NAMALWA (cell line): ENCODE results near the gene KIFC3.
"Not testable (repeated sequence)": the region's sequence is repeated elsewhere in the genome, so short reads cannot be mapped to it uniquely, and the experiment has no call there.

Source experiments
- DNase-seq: peaks from one replicate; pipeline ENCODE4 v3.0.0-alpha.2; 2015; ENCODE audit warnings: low spot score

The KIFC3 gene

GRCh38 chr16:57739756-57740422, 62.4 kb downstream of the KIFC3 start:
- DNase-seq: no peak

GRCh38 chr16:57738844-57739243, 63.4 kb downstream of the KIFC3 start:
- no peak for DNase-seq

- peak; percentile 55 for DNase-seq
These were observed 65.6 kb downstream of the KIFC3 start for GRCh38 chr16:57736419-57737351.

- DNase-seq: no peak
These were observed 66.4 kb downstream of the KIFC3 start, which contains the start of gene KATNB1 for GRCh38 chr16:57735755-57736418. KATNB1 (plus strand) TSS chr16:57735770; CDS start chr16:57737244, 1,474 bp downstream.

- DNase-seq: peak; percentile 100
These were observed 67.2 kb downstream of the KIFC3 start for GRCh38 chr16:57734925-57735754.

- DNase-seq: no peak
These were observed 67.9 kb downstream of the KIFC3 start for GRCh38 chr16:57734308-57734924.

- no peak for DNase-seq
These were observed 69.6 kb downstream of the KIFC3 start for GRCh38 chr16:57732714-57733113.

GRCh38 chr16:57732037-57732436, 70.3 kb downstream of the KIFC3 start:
- no peak for DNase-seq

GRCh38 chr16:57730771-57731730, 71.2 kb downstream of the KIFC3 start:
- no peak for DNase-seq

GRCh38 chr16:57729852-57730251, 72.4 kb downstream of the KIFC3 start:
- not testable (repeated sequence) for DNase-seq

GRCh38 chr16:57729182-57729484, 73.2 kb downstream of the KIFC3 start:
- DNase-seq: no peak

GRCh38 chr16:57728336-57729181, 73.7 kb downstream of the KIFC3 start:
- DNase-seq: no peak

- no peak for DNase-seq
These were observed 74.7 kb downstream of the KIFC3 start for GRCh38 chr16:57727610-57728009.

GRCh38 chr16:57726433-57726947, 75.8 kb downstream of the KIFC3 start:
- DNase-seq: no peak

- DNase-seq: no peak
These were observed 76.3 kb downstream of the KIFC3 start for GRCh38 chr16:57725976-57726375.

- DNase-seq: no peak
These were observed 76.7 kb downstream of the KIFC3 start for GRCh38 chr16:57725554-57725953.

- DNase-seq: peak; percentile 21
These were observed 77.1 kb downstream of the KIFC3 start for GRCh38 chr16:57725151-57725550.

GRCh38 chr16:57724531-57724930, 77.8 kb downstream of the KIFC3 start:
- no peak for DNase-seq

- DNase-seq: no peak
These were observed 79.1 kb downstream of the KIFC3 start for GRCh38 chr16:57723170-57723569.
